ENCODE measurements around the gene TUBD1. TPM values are rescaled to one million over a fixed set of nuclear protein-coding genes. Genes with fewer than 3 reads are reported as not detected.

Gene TUBD1
- polyA plus RNA-seq, 1 experiment = 5.1 TPM

GRCh38 chr17:59890720-59891119 lies 2.0 kb downstream of the TUBD1 start:
- POLR2A ChIA-PET = no interaction called here
- Histone ChIP-seq H3K27me3 (ENCODE audit: control insufficient read depth, insufficient read depth, low read length) (no peaks in the 10 kb centered on the region), H3K27ac (ENCODE audit: low read depth, low read length) (no peak overlapping the region), H3K9me3 (ENCODE audit: control insufficient read depth, insufficient read depth, low read length) (no peaks in the 10 kb centered on the region), H3K4me3 (ENCODE audit: low read depth, low read length) (no peak overlapping the region)
- TF ChIP-seq CTCF (IDR thresholded peaks at IDR 0.05; ENCODE audit: low read depth, low read length) = no peak
- no peak for DNase-seq (ENCODE audit: low read depth, low spot score)
- CTCF ChIA-PET = no interaction called here

- Histone ChIP-seq H3K9me3 (ENCODE audit: control insufficient read depth, insufficient read depth, low read length) (no peaks in the 10 kb centered on the region), H3K27ac (ENCODE audit: low read depth, low read length) (no peak overlapping the region), H3K4me3 (ENCODE audit: low read depth, low read length) (no peak overlapping the region), H3K27me3 (ENCODE audit: control insufficient read depth, insufficient read depth, low read length) (no peaks in the 10 kb centered on the region)
- POLR2A ChIA-PET = no interaction called here
- no peak for TF ChIP-seq CTCF (IDR thresholded peaks at IDR 0.05; ENCODE audit: low read depth, low read length)
- DNase-seq (ENCODE audit: low read depth, low spot score) = no peak
- CTCF ChIA-PET = interaction anchor here (2.1 kb wide), 1 partner anchor 26 kb away, joined by 14 read pairs; no protein-coding TSS in a partner anchor
Measured at GRCh38 chr17:59888145-59888750, 4.5 kb downstream of the TUBD1 start.

- no peak for TF ChIP-seq CTCF (IDR thresholded peaks at IDR 0.05; ENCODE audit: low read depth, low read length)
- Histone ChIP-seq H3K9me3 (ENCODE audit: control insufficient read depth, insufficient read depth, low read length) (no peaks in the 10 kb centered on the region), H3K27me3 (ENCODE audit: control insufficient read depth, insufficient read depth, low read length) (no peaks in the 10 kb centered on the region), H3K4me3 (ENCODE audit: low read depth, low read length) (no peak overlapping the region), H3K27ac (ENCODE audit: low read depth, low read length) (no peak overlapping the region)
- DNase-seq (ENCODE audit: low read depth, low spot score) = no peak
- ChIA-PET CTCF (interaction anchor here (0.7 kb wide), 1 partner anchor 60 kb away, joined by 3 read pairs; no protein-coding TSS in a partner anchor), POLR2A (no interaction called here)
Measured at GRCh38 chr17:59884861-59885260, 7.9 kb downstream of the TUBD1 start.

- no peaks in the 10 kb centered on the region for H3K27me3 ChIP-seq (ENCODE audit: control insufficient read depth, insufficient read depth, low read length)
- no peaks in the 10 kb centered on the region for H3K9me3 ChIP-seq (ENCODE audit: control insufficient read depth, insufficient read depth, low read length)
- no peak overlapping the region for H3K4me3 ChIP-seq (ENCODE audit: low read depth, low read length)
- H3K27ac ChIP-seq (ENCODE audit: low read depth, low read length) = no peak overlapping the region
- ChIA-PET POLR2A (no interaction called here), CTCF (no interaction called here)
- no peak for TF ChIP-seq CTCF (IDR thresholded peaks at IDR 0.05; ENCODE audit: low read depth, low read length)
- DNase-seq (ENCODE audit: low read depth, low spot score) = no peak
Measured at GRCh38 chr17:59878624-59879023, 14.1 kb downstream of the TUBD1 start.

- ChIA-PET CTCF (no interaction called here), POLR2A (no interaction called here)
- H3K4me3 ChIP-seq (ENCODE audit: low read depth, low read length) = no peak overlapping the region
- DNase-seq (ENCODE audit: low read depth, low spot score) = no peak
- no peak for TF ChIP-seq CTCF (IDR thresholded peaks at IDR 0.05; ENCODE audit: low read depth, low read length)
- H3K9me3 ChIP-seq (ENCODE audit: control insufficient read depth, insufficient read depth, low read length) = no peaks in the 10 kb centered on the region
- H3K27me3 ChIP-seq (ENCODE audit: control insufficient read depth, insufficient read depth, low read length) = no peaks in the 10 kb centered on the region
- no peak overlapping the region for H3K27ac ChIP-seq (ENCODE audit: low read depth, low read length)
Measured at GRCh38 chr17:59877965-59878364, 14.8 kb downstream of the TUBD1 start.

Data from AG04450 (cell line).